Smooth muscle cell (in vitro differentiated cells): Measurements from ENCODE around the gene H6PD. TPM values are rescaled to one million over a fixed set of nuclear protein-coding genes. Genes with fewer than 3 reads are reported as not detected.

Source experiments
- DNase-seq: peaks from one replicate; lab custom pipeline; 2025; ENCODE audit not compliant: unreplicated experiment; lab: John Stamatoyannopoulos, UW
- H2AFZ ChIP-seq: fragments of 200-600 bp; sonication (generic); 2 replicates; pipeline ENCODE4 v1.6.0; 2016; ENCODE audit warnings: antibody characterized with exemption, low read depth, mild to moderate bottlenecking
- H3F3A ChIP-seq: fragments of 200-600 bp; sonication (generic); 2 replicates; pipeline ENCODE4 v1.6.0; 2017; ENCODE audit warnings: antibody characterized with exemption, low read depth
- H3K27ac ChIP-seq: fragments of 200-600 bp; sonication (generic); 2 replicates; pipeline ENCODE4 v1.5.1; 2016; ENCODE audit warnings: low read depth, mild to moderate bottlenecking
- H3K27me3 ChIP-seq: fragments of 200-600 bp; sonication (generic); 2 replicates; pipeline ENCODE4 v1.6.1; 2016; ENCODE audit warnings: low read depth, mild to moderate bottlenecking
- H3K36me3 ChIP-seq: fragments of 200-600 bp; sonication (generic); 2 replicates; pipeline ENCODE4 v1.5.1; 2016; ENCODE audit warnings: low read depth
- H3K4me1 ChIP-seq: fragments of 200-600 bp; sonication (generic); 2 replicates; pipeline ENCODE4 v1.5.1; 2016; ENCODE audit warnings: low read depth
- H3K4me2 ChIP-seq: fragments of 200-600 bp; sonication (generic); 2 replicates; pipeline ENCODE4 v1.6.0; 2016; ENCODE audit warnings: mild to moderate bottlenecking
- H3K4me3 ChIP-seq: fragments of 200-600 bp; sonication (generic); 2 replicates; pipeline ENCODE4 v1.5.1; 2016; ENCODE audit warnings: mild to moderate bottlenecking
- H3K79me2 ChIP-seq: fragments of 200-600 bp; sonication (generic); 2 replicates; pipeline ENCODE4 v1.6.0; 2016; ENCODE audit warnings: low read depth, mild to moderate bottlenecking
- H3K9ac ChIP-seq: fragments of 200-600 bp; sonication (generic); 2 replicates; pipeline ENCODE4 v1.6.0; 2016; ENCODE audit warnings: low read depth
- H3K9me3 ChIP-seq: fragments of 200-600 bp; sonication (generic); replicated peaks from 2 replicates; pipeline ENCODE4 v1.5.1; 2016; ENCODE audit warnings: low read depth
- H4K20me1 ChIP-seq: fragments of 200-600 bp; sonication (generic); 2 replicates; pipeline ENCODE4 v1.6.0; 2016; ENCODE audit warnings: low read depth
- WGBS: methylation state at CpG from one replicate; pipeline ENCODE4 v1.1.7; 2016; ENCODE audit warnings: low lambda C conversion rate; 5-methylcytosine and 5-hydroxymethylcytosine counted together
- polyA plus RNA-seq: library from polyadenylated mRNA; unstranded; fragments of >200 nt; fragmentation: Nextera tagmentation; extraction: Ambion mirVana; gene quantifications from 2 replicates; pipeline ENCODE4 v1.2.1, GENCODE V29; 2016
- total RNA-seq: library from RNA; depleted of rRNA; stranded (reverse); fragments of >200 nt; gene quantifications from 2 replicates; pipeline ENCODE4 v1.2.3, GENCODE V29; 2014
- TF ChIP-seq, protein P1 (sequence below): fragments of 200-600 bp; sonication (generic); IDR thresholded peaks from 2 replicates; pipeline ENCODE4 v1.5.1; 2017; ENCODE audit warnings: borderline replicate concordance, mild to moderate bottlenecking, antibody characterized with exemption; ENCODE audit not compliant: insufficient read depth, poor library complexity, severe bottlenecking

Gene H6PD
- total and polyA plus RNA-seq, 2 experiments from 2014 or later: 15.1 to 15.3 TPM

- Histone ChIP-seq H4K20me1 (peaks cover 17% of the 10 kb centered on the region), H3K9ac (no peak overlapping the region), H3K36me3 (no peaks in the 10 kb centered on the region)
Measured at GRCh38 chr1:9262096-9262986, 27.8 kb downstream of the H6PD start.

GRCh38 chr1:9263276-9263855, 28.8 kb downstream of the H6PD start:
- H3K9ac ChIP-seq: no peak overlapping the region
- no peaks in the 10 kb centered on the region for H3K36me3 ChIP-seq
- TF ChIP-seq, protein P1, sequence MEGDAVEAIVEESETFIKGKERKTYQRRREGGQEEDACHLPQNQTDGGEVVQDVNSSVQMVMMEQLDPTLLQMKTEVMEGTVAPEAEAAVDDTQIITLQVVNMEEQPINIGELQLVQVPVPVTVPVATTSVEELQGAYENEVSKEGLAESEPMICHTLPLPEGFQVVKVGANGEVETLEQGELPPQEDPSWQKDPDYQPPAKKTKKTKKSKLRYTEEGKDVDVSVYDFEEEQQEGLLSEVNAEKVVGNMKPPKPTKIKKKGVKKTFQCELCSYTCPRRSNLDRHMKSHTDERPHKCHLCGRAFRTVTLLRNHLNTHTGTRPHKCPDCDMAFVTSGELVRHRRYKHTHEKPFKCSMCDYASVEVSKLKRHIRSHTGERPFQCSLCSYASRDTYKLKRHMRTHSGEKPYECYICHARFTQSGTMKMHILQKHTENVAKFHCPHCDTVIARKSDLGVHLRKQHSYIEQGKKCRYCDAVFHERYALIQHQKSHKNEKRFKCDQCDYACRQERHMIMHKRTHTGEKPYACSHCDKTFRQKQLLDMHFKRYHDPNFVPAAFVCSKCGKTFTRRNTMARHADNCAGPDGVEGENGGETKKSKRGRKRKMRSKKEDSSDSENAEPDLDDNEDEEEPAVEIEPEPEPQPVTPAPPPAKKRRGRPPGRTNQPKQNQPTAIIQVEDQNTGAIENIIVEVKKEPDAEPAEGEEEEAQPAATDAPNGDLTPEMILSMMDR: no peak
- peaks cover 17% of the 10 kb centered on the region for H4K20me1 ChIP-seq
- peaks cover 15% of the 10 kb centered on the region for H3K79me2 ChIP-seq
- no peak overlapping the region for H3K4me3 ChIP-seq
- 94% methylated on average over 26 of the region's 26 CpGs for WGBS
- H2AFZ ChIP-seq: no peak overlapping the region
- no peaks in the 10 kb centered on the region for H3K9me3 ChIP-seq
- H3K4me1 ChIP-seq: no peaks in the 10 kb centered on the region
- H3K27ac ChIP-seq: no peak overlapping the region
- H3K4me2 ChIP-seq: no peak overlapping the region
- DNase-seq: no peak
- H3F3A ChIP-seq: no peaks in the 10 kb centered on the region
- H3K27me3 ChIP-seq: no peaks in the 10 kb centered on the region

More at GRCh38 chr1:9262096-9262986, 27.8 kb downstream of the H6PD start:
- Histone ChIP-seq H3K4me2 (no peak overlapping the region), H3K27me3 (no peaks in the 10 kb centered on the region), H3K27ac (no peak overlapping the region), H3K9me3 (no peaks in the 10 kb centered on the region), H3F3A (no peaks in the 10 kb centered on the region), H3K79me2 (peaks cover 21% of the 10 kb centered on the region), H3K4me3 (no peak overlapping the region), H2AFZ (no peak overlapping the region), H3K4me1 (no peaks in the 10 kb centered on the region)
- no peak for DNase-seq
- WGBS: 95% methylated on average over 33 of the region's 33 CpGs
- TF ChIP-seq, protein P1: no peak

GRCh38 chr1:9263984-9264872, 29.7 kb downstream of the H6PD start:
- Histone ChIP-seq H3K27ac (no peak overlapping the region), H4K20me1 (peaks cover 17% of the 10 kb centered on the region), H2AFZ (no peak overlapping the region), H3K36me3 (no peaks in the 10 kb centered on the region), H3K4me3 (no peak overlapping the region), H3K4me2 (no peak overlapping the region), H3K9me3 (no peaks in the 10 kb centered on the region), H3F3A (no peaks in the 10 kb centered on the region), H3K4me1 (no peaks in the 10 kb centered on the region), H3K9ac (no peak overlapping the region), H3K27me3 (no peaks in the 10 kb centered on the region), H3K79me2 (peaks cover 9% of the 10 kb centered on the region)
- TF ChIP-seq, protein P1: no peak
- no peak for DNase-seq
- WGBS: 97% methylated on average over 46 of the region's 50 CpGs
